ENCODE results near the gene SGMS1.
"Not testable (repeated sequence)": the region's sequence is repeated elsewhere in the genome, so short reads cannot be mapped to it uniquely, and the experiment has no call there.

The SGMS1 gene

DNA sequence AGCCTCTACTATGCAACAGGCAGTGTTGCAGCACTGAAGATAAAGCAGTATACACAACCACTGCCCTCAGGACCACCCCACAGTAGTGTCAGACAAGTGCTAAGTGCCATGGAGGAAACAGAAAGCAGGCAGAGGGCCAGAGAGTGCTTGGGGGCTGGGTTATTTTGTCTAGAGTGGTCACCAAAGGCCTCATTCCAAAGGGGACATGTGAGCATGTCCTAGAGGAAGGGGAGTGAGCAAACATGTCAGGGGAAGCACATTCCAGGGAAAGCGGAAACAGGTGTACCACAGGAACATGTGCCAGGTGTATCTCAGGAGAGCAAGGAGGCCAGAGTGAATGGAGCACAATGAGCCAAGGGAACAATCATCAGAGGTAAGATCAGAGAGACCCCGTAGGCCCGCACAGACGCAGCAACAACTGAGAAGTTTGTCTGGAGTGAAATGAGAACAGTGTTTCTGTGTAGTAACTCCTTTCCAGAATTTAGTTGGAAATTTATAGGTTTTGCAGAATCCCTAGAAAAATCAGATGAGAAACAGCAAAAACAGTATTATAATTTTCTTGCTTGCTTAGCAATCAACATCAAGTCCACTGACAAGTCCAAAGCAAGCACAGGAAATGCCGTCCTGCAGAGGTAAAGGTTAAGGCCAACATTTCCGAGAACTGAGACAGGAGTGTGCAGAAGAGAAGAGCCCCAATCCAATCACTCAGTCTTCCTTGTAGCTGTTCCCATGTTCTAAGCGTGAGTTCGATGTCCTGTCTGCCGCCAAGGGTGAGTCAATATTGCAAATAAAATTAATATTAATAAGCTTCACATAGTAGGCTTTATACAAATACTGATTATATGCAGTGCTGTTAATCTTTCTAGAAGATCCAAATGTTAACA is 67.3 kb downstream of the SGMS1 start:
- no peak for DNase-seq (ENCODE audit: low spot score)

DNA sequence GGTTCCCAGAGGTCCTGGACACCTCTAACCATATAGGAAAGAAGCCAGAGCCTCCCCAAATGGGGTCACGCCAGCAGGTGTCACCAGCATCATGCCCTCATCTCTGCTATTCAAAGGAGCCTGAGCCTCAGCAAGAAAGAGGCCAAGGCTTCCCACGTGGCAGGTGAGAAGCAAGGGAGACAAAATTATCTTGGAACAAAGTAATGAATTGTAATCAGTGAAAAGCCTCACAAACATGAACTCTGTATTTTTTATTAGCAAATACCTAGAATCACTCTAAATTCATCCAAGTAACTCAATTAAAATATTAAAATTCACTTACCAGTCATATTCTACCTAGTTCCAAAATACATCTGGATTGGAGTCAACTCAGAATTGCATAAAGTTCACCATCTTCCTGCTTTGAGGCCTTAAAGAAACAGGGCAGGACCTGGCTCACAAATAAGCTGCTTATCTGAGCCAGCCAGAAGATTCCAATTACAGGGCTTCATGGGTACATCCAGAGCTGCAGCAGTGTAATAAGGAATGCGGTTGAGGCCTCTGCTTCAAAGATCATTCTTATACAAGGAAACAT is 68.7 kb downstream of the SGMS1 start:
- peak; percentile 11 for DNase-seq (ENCODE audit: low spot score)

DNA sequence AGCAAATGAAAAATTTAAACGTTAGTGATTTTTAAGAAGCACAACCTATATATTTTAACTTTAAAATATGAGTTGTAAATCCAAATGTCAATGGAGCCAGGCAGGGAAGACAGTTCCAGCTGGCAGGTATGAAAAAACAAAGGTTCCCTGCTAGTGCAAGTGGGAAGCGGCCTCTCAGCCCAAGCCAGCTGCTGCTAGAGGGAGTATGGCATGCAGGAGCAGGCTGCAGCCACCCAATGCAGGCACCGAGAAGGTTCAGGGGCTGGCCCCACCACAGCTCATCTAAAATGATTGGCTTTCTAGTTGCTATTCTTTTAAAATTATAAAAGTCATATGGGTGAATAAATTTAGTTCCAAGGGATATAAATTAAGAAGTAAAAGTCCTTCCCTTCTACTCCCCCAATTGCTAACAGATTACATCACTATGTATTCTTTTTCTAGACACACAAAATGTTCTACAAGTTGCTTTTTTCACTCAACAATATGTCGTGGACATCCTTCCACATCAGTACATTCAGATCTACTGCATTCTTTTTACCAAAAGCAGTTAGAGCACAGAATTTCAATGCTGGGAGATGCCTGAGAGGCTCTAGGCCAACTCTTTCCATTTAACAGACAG is 69.3 kb downstream of the SGMS1 start:
- peak; percentile 13 for DNase-seq (ENCODE audit: low spot score)

DNA sequence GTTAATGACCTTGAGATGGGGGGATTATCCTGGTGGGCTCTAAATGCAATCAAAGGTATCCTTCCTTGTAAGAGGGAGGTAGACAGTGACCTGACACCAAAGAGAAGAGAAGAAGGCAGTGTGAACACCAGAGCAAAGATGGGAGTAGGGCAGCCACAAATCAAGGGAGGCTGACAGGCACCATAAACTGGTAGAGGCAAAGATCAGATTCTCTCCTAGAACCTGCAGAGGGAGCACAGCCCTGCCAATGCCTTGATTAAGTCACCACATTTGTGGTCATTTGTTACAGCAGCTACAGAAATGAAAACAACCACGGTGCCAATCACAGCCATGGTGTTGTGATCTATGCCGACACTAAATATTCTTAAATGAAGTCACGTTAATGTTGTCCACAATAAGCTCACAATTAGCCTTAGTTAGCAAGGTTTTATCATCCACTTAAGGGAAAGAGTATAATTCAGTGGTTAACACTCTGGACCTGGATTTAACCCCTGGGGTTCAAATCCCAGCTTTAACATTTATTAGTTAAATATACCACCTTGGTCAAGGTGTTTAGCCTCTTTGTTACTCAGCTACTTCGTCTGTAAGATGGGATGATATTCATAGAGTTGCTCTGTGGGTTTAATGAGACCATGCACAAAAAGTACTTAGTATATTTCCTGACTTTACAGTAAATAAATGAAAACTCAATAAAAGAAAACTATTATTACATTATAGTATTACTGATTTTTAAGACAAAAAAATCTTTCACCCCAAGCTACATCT is 70.8 kb downstream of the SGMS1 start:
- DNase-seq (ENCODE audit: low spot score), result no peak

DNA sequence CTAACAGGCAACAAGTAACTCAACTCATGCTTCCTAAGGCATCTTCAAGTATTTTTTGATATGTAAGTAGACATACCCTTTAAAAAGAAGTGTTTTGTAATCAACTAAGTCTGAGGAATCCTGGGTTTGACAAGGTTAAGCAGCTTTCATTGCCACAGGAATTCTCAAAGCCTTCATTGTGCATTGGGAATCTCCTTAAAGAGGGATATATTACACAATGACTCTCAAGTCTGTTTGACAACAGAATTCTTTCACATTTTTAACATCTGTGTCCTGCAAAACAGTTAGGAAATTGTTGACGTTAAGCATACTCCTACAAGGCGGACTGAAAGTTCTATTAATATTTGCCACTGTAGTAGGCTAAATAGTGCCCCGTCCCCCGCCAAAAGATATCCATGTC is 71.4 kb downstream of the SGMS1 start:
- no peak for DNase-seq (ENCODE audit: low spot score)

DNA sequence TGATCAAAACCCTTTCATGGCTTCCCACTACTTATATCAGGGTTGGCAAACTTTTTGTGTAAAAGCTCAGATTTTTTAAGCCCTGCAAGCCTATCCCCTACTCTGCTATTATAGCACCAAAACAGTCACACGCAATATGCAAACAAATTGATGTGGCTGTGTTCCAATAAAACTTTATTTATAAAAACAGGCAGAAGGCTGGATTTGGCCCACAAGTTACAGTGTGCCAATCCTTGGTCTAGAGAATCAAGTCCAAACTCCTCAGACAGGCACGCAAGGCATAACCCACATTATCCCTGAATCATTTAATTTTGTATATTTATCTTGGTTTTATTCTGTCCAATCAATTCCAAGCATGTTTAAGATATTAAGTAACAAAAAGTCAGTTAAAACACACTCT is 71.9 kb downstream of the SGMS1 start:
- no peak for DNase-seq (ENCODE audit: low spot score)

DNA sequence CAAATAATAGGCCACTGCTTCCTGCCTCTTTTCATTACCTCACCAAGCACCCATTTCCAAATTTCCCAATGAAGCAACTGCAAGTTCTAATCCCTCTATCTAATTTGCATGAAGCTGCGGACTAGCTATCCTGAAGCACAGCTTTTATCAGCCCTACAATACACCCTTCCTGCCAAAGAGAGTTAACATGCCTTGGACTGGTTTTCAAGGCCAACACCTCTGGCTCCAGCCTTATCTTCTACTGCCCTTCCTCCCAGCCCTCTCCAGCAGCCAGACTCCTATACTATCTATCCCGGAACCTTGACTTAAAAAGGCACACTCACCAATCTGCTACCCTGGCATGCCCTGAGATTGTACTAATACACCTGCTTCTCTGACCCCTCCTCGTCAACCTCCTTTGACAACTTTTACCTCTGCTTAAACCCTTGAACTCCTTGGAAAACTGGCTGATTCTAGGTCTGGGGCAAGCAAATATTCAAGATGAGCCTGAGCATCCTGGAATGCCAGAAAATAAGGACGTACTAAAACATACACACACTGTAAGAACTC is 73.4 kb downstream of the SGMS1 start:
- no peak for DNase-seq (ENCODE audit: low spot score)

DNA sequence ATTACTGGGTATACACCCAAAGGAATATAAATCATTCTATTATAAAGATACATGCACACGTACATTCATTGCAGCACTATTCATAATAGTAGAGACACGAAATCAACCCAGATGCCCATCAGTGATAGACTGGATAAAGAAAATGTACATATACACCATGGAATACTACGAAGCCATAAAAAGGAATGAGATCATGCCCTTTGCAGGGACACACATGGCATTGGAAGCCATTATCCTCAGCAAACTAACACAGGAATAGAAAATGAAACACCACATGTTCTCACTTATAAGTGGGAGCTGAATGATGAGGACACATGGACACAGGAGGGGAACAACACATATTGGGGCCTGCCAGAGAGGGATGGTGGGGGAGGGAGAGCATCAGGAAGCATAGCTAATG is 74.6 kb downstream of the SGMS1 start:
- DNase-seq (ENCODE audit: low spot score), result not testable (repeated sequence)

DNA sequence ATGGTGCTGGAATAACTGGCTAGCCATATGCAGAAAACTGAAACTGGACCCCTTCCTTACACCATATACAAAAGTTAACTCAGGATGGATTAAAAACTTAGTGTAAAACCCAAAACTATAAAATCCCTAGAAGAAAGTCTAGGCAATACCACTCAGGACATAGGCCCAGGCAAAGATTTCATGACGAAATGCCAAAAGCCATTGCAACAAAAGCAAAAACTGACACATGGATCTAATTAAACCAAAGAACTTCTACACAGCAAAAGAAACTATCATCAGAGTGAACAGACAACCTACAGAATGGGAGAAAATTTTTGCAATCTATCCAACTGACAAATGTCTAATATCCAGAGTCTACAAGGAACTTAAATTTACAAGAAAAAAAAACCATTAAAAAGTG is 75.3 kb downstream of the SGMS1 start:
- not testable (repeated sequence) for DNase-seq (ENCODE audit: low spot score)

DNA sequence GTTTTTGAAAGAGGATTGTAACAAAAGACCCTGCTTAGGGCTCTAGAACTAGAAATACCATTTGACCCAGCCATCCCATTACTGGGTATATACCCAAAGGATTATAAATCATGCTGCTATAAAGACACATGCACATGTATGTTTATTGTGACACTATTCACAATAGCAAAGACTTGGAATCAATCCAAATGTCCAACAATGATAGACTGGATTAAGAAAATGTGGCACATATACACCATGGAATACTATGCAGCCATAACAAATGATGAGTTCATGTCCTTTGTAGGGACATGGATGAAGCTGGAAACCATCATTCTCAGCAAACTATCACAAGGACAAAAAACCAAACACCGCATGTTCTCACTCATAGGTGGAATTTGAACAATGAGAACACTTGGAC is 77.5 kb downstream of the SGMS1 start:
- DNase-seq (ENCODE audit: low spot score), result not testable (repeated sequence)

DNA sequence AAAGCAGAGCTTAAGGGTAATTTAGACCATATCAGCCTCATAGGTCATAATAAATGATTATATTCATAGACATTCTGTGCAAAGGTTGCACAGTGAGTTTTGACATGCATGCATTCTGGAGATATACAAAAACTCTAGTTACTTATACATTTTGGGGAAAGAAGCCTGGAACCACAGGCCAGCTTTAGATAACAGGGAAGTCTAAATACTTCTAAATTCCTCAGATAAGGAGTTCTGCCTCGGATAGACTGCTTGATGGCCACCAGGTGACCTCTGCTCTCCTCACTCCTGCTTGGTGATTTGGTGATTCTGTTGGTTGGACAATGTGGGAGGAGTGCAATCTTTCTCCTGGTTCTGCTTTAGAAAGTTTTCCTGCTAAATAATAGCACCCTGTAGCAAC is 77.9 kb downstream of the SGMS1 start:
- DNase-seq (ENCODE audit: low spot score), result no peak

DNA sequence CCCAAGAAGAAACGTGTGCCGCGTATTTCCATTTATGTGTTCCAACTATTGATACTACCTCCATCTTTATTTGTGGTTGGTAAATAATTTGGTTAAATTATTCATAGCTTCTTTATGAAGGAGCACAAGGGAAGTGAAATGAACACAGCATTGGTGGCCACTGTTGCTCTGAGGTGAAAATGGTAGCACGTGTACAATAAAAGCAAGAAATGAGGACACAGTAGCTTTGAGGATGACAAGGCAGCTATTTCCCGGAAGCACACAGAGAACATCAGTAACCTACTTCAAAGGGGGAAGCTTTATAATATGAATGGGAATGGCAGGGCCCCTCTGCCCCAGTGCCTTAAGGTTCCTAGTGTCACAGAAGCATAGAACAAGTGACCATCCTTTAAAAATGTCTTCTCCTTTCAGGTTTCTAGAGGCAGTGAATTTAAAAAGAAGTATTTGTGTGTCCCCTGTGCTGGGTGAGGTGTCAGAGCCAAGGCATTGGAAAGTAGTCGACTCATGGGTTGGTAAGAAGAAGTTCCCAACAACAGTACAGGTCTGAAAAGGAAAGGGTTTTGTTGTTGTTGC is 78.8 kb downstream of the SGMS1 start:
- no peak for DNase-seq (ENCODE audit: low spot score)

DNA sequence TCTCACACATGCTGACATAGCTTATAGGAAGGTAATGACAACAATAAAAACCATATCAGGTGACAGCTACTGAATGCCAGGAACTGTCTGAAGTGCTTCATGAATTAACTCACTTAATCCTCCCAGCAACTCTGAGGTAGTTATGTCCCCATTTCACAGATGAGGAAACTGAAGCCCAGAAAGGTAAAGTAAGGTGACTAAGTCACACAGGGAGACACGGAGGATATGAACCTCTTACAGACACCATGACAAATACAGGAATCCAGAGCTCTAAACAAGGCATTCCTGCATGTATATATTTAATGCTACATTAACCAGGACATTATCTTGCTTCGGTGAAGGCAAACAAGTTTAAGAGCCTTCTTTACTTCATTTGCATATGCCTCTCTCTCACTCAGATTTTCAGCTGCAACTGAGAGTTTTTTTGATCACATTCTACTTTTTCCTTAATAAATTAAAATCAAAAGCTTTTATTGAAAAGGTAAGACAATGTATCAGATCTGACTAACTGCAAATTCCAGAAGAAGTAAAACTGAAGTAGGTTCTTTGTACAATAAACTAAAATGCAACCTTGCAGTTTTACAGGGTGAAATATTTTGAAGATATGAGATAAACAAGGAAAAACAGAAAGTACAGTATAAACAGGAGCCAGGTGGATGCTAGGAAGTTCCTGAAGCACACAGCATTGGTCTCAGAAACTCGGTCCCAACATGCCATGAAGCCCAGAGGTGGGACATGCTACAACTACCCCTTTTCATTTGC is 79.5 kb downstream of the SGMS1 start:
- no peak for DNase-seq (ENCODE audit: low spot score)

DNA sequence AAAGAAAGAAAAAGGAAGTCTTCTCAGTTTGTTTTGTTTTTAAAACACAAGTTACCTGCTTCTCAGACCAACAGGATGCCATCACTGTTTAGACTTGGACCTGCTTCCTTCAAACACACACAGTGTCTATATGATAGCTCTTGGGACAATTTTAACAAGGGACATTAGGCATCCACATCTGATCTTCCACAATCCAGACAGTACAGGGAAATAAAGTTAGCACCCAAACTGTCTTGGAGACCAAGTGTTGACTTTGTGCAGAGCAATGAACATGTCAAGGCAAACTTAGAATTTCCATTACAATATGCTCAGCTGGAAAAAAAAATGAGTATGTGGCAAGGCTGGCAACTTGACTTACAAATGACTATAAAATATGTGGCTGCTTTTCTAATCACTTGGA is 80.9 kb downstream of the SGMS1 start:
- no peak for DNase-seq (ENCODE audit: low spot score)

DNA sequence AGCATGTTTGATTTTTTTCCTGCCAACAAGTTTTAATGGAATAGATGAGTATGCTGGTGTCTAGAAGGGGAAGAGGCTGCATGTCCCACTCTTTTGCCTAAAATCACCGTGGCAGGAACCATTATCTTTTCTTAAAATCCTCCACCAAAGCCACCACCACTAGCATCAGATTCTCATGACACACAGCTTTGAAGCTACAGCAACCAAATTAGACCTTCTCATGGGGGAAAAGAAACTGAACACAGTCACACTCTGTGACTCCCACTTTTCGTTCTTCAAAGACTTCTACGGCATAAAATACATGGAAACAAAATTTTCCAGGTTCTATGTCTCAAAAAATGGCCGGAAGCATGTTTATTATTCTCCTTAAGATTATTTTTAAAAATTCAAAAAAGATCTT is 81.8 kb downstream of the SGMS1 start:
- no peak for DNase-seq (ENCODE audit: low spot score)

DNA sequence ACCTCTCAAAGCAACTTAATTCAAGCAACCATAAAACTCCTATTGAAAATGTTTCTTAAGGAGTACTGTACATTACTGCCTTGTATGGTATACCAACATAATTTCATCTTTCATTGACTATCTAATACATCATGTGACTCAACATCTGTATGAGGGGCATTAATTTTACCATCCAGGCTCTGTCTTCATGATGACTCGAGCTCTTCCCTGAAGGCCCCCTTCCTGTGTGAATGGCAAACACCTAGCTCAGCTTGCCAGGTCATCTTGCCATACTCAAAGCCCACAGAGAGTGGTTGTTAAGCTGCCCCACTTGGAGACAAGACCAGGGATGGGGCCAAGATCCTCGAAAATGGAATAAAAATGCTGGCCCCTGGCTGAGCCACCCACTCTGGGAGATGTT is 82.4 kb downstream of the SGMS1 start:
- no peak for DNase-seq (ENCODE audit: low spot score)

DNA sequence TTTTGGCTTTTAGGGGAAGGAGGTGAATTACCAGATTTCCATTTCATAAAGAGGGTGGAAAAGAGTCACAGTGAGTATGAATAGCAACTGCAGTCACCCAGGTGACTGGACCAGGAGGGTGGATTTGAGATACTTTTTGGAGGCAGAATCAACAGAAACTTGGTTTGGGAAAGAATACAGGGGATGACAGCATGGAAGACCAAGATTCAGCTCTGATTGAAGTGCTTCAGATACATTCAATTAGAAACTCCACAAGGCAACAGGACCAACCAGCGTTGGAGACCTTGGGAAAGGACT is 83.0 kb downstream of the SGMS1 start:
- no peak for DNase-seq (ENCODE audit: low spot score)

DNA sequence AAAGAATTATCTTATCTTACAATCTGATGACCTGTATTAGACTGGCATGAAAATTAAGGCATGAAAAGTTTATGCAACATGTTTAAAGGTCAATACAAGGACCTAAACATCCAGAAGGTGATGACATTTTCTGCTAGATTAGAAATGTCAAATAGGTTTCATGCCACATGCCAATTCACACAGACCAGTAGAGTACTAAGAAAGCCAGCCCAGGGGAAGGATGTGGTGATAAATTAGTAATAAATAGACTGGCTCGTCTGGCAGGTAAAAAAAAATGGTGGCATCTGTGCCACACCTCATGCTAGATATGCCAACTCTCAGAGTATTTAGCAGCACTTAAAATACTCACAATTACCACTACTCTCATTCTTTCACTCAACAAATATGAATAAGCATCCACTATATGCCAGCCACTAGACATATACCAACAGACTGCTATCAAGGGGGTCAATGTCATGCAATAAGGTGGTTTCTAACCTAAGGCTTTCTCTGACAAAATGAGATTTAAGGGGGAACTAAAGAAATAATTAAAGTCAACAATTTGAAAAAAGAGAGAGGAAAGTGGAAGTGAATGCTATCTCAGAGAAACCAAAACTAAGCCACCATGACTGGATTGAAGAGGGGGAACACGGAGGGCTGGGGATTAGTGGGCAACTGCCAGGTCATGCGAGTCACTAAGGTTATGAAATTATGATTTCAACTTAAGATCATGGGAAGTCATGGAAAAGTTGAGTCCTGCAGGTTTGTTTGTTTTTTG is 83.5 kb downstream of the SGMS1 start:
- DNase-seq (ENCODE audit: low spot score), result no peak

DNA sequence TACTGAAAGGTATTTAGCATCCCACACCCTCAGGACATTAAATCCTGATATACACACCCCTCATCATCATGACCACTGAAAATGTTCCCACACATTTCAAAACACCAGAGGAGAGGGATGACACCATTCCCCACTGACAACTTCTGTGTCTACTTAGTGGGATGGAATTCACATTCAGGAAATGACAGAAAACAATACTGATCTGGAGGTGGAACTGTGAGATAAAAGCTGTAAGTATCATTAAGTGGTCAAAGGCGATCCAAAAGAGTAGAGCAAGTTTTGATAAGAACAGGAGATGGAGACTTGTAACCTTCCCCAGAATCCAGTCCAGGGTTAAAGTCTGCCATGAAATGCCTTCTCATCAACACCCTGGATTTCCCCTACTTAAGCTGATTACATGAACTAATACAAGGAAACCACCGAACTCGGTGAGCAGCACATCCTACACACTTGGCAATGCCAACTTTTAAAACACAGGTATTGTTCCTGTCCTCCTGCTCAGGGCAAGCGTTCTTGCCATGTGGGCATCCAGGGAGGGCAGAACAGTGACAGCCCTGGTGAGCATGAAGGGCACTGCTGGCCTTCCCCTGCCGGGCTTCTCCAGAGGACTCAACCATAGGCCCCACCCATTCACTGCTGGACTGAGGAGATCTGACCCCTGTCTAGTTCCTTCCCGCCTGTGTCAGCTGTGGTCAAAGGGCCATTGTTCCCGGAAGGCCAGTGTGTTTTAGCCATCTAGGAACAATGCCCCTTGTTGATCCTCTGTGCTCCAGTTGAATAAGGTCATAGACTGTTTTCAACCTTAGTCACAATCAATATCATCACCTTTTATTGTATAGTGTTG is 85.0 kb downstream of the SGMS1 start:
- no peak for DNase-seq (ENCODE audit: low spot score)

Measured in iPS-NIHi11 (cell line).